SU-DHL-6 (cell line): ENCODE results near the gene TSC22D4.

Experiments used
- H2AFZ ChIP-seq: fragments of 200-600 bp; sonication (generic); 2 replicates; pipeline ENCODE4 v1.6.1; 2014; ENCODE audit warnings: low read depth, mild to moderate bottlenecking, moderate library complexity, mixed read lengths, antibody characterized with exemption, low read length; ENCODE audit not compliant: severe bottlenecking
- H3F3A ChIP-seq: fragments of 200-600 bp; shearing (Covaris generic); 2 replicates; pipeline ENCODE4 v1.6.0; 2016; ENCODE audit warnings: antibody characterized with exemption, mild to moderate bottlenecking; ENCODE audit not compliant: insufficient read depth
- H3K27ac ChIP-seq: fragments of 200-600 bp; sonication (generic); 2 replicates; pipeline ENCODE4 v1.5.1; 2016; ENCODE audit warnings: low read depth, mild to moderate bottlenecking, low read length, moderate library complexity, mixed read lengths
- H3K27me3 ChIP-seq: fragments of 200-600 bp; sonication (generic), shearing (Covaris generic); 2 replicates; pipeline ENCODE4 v1.6.0; 2014; ENCODE audit warnings: mild to moderate bottlenecking, low read length
- H3K36me3 ChIP-seq: fragments of 200-600 bp; sonication (generic); 2 replicates; pipeline ENCODE4 v1.6.1; 2014; ENCODE audit warnings: mild to moderate bottlenecking, low read length, mixed read lengths
- H3K4me2 ChIP-seq: fragments of 300-600, 200-600 bp; shearing (Covaris generic), sonication (generic); 2 replicates; pipeline ENCODE4 v1.6.0; 2014; ENCODE audit warnings: low read length, low read depth, mild to moderate bottlenecking; ENCODE audit not compliant: poor library complexity, severe bottlenecking
- H3K4me3 ChIP-seq: fragments of 200-600 bp; sonication (generic); 2 replicates; pipeline ENCODE4 v1.5.1; 2014; ENCODE audit warnings: antibody characterized with exemption, low read length, mild to moderate bottlenecking, mixed read lengths; ENCODE audit not compliant: insufficient read depth, poor library complexity, severe bottlenecking
- H3K79me2 ChIP-seq: fragments of 200-600 bp; sonication (generic); 2 replicates; pipeline ENCODE4 v1.6.1; 2014; ENCODE audit warnings: mild to moderate bottlenecking, low read length, moderate library complexity; ENCODE audit not compliant: insufficient read depth
- H3K9ac ChIP-seq: fragments of 200-600 bp; sonication (generic); 2 replicates; pipeline ENCODE4 v1.7.0; 2014; ENCODE audit warnings: mild to moderate bottlenecking, low read length
- H3K9me2 ChIP-seq: fragments of 200-600 bp; sonication (generic); replicated peaks from 2 replicates; pipeline ENCODE4 v1.6.1; 2014; ENCODE audit warnings: low read length; ENCODE audit not compliant: insufficient read depth
- H3K9me3 ChIP-seq: fragments of 200-600 bp; sonication (generic); 2 replicates; pipeline ENCODE4 v1.6.1; 2014; ENCODE audit warnings: low read length, mixed read lengths; ENCODE audit not compliant: insufficient read depth
- H4K20me1 ChIP-seq: fragments of 200-600 bp; sonication (generic); 2 replicates; pipeline ENCODE4 v1.6.1; 2014; ENCODE audit warnings: low read depth, mild to moderate bottlenecking, antibody characterized with exemption, low read length, moderate library complexity, mixed read lengths
- EZH2phosphoT487 ChIP-seq: fragments of 200-600 bp; sonication (generic), shearing (Covaris generic); conservative IDR thresholded peaks from 2 replicates; pipeline ENCODE4 v1.6.1; 2018; ENCODE audit warnings: mild to moderate bottlenecking, antibody characterized with exemption, low read length, moderate library complexity, mixed read lengths
- TF ChIP-seq, protein P1 (sequence below): fragments of 200-600 bp; sonication (generic); IDR thresholded peaks from one replicate; pipeline ENCODE4 v1.5.1; 2017; ENCODE audit warnings: antibody characterized with exemption, mild to moderate bottlenecking, low read length, moderate library complexity; ENCODE audit not compliant: insufficient read depth, poor library complexity, severe bottlenecking

The TSC22D4 gene

DNA sequence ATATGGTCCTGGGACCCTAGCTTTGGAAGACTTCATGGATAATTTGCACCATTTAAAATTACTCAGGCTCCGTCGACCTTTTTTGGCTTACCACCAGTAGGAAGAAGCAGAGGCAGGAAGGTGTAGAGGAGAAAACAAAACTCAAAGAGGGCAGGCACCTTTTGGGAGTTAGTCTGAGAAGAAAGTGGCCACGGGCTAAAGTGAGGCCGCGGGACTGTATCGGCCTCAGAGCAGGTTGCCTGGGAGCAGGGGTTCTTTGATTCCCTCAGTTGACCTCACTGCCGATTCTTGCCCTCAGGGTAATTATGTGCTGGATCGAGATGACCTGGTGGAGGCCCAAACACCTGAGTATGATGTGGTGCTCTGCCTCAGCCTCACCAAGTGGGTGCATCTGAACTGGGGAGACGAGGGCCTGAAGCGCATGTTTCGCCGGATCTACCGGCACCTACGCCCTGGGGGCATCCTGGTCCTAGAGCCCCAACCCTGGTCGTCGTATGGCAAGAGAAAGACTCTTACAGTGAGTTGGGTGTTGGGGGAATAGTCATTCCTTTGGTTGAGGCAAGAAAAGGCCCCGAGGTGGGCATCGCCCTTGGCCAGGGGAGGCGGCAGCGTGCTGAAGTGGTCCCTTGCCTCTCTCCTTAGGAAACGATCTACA lies 46.3 kb downstream of the TSC22D4 start:
- H3K27ac ChIP-seq = peak overlapping the region; percentile 89; the same call in 1 of the 2 replicates
- 0 out of 2 replicates have a peak overlapping the region, but pooled peaks have one; percentile 96 for H3K9ac ChIP-seq
- H2AFZ ChIP-seq = no peak overlapping the region
- TF ChIP-seq, protein P1, sequence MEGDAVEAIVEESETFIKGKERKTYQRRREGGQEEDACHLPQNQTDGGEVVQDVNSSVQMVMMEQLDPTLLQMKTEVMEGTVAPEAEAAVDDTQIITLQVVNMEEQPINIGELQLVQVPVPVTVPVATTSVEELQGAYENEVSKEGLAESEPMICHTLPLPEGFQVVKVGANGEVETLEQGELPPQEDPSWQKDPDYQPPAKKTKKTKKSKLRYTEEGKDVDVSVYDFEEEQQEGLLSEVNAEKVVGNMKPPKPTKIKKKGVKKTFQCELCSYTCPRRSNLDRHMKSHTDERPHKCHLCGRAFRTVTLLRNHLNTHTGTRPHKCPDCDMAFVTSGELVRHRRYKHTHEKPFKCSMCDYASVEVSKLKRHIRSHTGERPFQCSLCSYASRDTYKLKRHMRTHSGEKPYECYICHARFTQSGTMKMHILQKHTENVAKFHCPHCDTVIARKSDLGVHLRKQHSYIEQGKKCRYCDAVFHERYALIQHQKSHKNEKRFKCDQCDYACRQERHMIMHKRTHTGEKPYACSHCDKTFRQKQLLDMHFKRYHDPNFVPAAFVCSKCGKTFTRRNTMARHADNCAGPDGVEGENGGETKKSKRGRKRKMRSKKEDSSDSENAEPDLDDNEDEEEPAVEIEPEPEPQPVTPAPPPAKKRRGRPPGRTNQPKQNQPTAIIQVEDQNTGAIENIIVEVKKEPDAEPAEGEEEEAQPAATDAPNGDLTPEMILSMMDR = no peak
- TF ChIP-seq EZH2phosphoT487 = no peak
- H3K36me3 ChIP-seq = no peaks in the 10 kb centered on the region
- H3K79me2 ChIP-seq = peaks cover 41% of the 10 kb centered on the region
- no peaks in the 10 kb centered on the region for H3K27me3 ChIP-seq
- H3K9me2 ChIP-seq = no peaks in the 10 kb centered on the region
- H3K9me3 ChIP-seq = no peaks in the 10 kb centered on the region
- peak overlapping the region; percentile 76 for H3K4me2 ChIP-seq
- H3K4me3 ChIP-seq = no peak overlapping the region
- H4K20me1 ChIP-seq = no peaks in the 10 kb centered on the region
- peaks cover 69% of the 10 kb centered on the region for H3F3A ChIP-seq

DNA sequence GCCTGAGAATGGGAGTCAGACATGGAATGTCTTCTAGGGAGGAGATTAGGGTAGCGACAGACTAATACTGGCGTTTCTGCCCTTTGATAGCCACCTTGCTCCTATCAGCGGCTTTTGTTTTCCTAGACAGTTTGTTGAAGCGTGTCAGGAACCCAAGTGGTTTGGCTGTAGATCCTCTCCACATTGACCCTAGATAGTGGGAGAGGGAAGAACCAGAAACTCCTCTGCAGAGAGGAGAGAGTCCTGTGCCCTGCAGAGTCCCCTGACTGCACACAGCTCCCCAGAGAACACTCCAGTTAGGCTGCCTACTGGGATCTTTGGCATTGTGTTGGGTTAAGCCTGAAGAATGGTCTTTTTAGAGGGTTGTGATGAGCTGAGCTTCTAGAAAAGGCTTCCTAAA lies 47.0 kb downstream of the TSC22D4 start:
- H3K9ac ChIP-seq = peak overlapping the region; percentile 6; the same call in 1 of the 2 replicates
- H3K4me2 ChIP-seq = peak overlapping the region; percentile 76
- H3K27ac ChIP-seq = peak overlapping the region; percentile 38
- no peaks in the 10 kb centered on the region for H3K27me3 ChIP-seq
- H3K36me3 ChIP-seq = no peaks in the 10 kb centered on the region
- H3K4me3 ChIP-seq = no peak overlapping the region
- no peaks in the 10 kb centered on the region for H4K20me1 ChIP-seq
- H3F3A ChIP-seq = peaks cover 64% of the 10 kb centered on the region
- peaks cover 41% of the 10 kb centered on the region for H3K79me2 ChIP-seq
- no peak for TF ChIP-seq EZH2phosphoT487
- TF ChIP-seq, protein P1 = no peak
- no peaks in the 10 kb centered on the region for H3K9me2 ChIP-seq
- no peak overlapping the region for H2AFZ ChIP-seq
- no peaks in the 10 kb centered on the region for H3K9me3 ChIP-seq

DNA sequence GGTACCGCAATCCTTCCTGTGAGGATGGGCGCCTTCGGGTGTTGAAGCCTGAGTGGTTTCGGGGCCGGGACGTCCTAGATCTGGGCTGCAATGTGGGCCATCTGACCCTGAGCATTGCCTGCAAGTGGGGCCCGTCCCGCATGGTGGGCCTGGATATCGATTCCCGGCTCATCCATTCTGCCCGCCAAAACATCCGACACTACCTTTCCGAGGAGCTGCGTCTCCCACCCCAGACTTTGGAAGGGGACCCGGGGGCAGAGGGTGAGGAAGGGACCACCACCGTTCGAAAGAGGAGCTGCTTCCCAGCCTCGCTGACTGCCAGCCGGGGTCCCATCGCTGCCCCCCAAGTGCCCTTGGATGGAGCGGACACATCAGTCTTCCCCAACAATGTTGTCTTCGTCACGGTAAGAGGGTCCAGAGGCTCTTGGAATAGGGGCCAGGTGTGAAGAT lies 47.7 kb downstream of the TSC22D4 start:
- TF ChIP-seq, protein P1 = no peak
- no peak for TF ChIP-seq EZH2phosphoT487
- Histone ChIP-seq H3K9me3 (no peaks in the 10 kb centered on the region), H2AFZ (no peak overlapping the region), H3K4me2 (peak overlapping the region; percentile 76), H3K4me3 (no peak overlapping the region), H4K20me1 (no peaks in the 10 kb centered on the region), H3K9me2 (no peaks in the 10 kb centered on the region), H3K36me3 (no peaks in the 10 kb centered on the region), H3K79me2 (peaks cover 41% of the 10 kb centered on the region), H3K27ac (peak overlapping the region; percentile 96; the same call in 1 of the 2 replicates), H3F3A (peaks cover 64% of the 10 kb centered on the region), H3K27me3 (no peaks in the 10 kb centered on the region), H3K9ac (peak overlapping the region; percentile 99)
